ENCODE results near the gene AUTS2. TPM values are rescaled to one million over a fixed set of nuclear protein-coding genes. Genes with fewer than 3 reads are reported as not detected.

The AUTS2 gene
- total and polyA plus RNA-seq, 2 of the 8 experiments (the other 6 are each of a cell fraction or from before 2014, with no cell fraction given): 25.9 to 101 TPM

- no peak for TF ChIP-seq HDAC6 (IDR thresholded peaks at IDR 0.05; ENCODE audit: low read depth, low read length)
- no peak for TF ChIP-seq RXRA (IDR thresholded peaks at IDR 0.05; ENCODE audit: insufficient read depth, low read depth, low read length)
- no peak for TF ChIP-seq JUND (IDR thresholded peaks at IDR 0.05; ENCODE audit: low read length)
- TF ChIP-seq SAP30 (IDR thresholded peaks at IDR 0.05; ENCODE audit: insufficient read depth, insufficient replicate concordance, low read length): no peak
Measured at GRCh38 chr7:70583965-70584883, 985.9 kb downstream of the AUTS2 start (continued).
